Tibial nerve (tissue), 4 donors: ENCODE measurements around the gene JMJD7.

ENCODE experiments used
- EP300 ChIP-seq, 2 donors: sonication (generic); formaldehyde crosslinking; IDR thresholded peaks; one replicate each; pipeline ENCODE4 v1.6.1; 2017; ENCODE audit warnings: antibody characterized with exemption in 2 of 2, mild to moderate bottlenecking in 1 of 2
- POLR2A ChIP-seq, 2 donors: fragments of 450-650 bp; IDR thresholded peaks; one replicate each; pipeline ENCODE4 v1.6.1; 2017; ENCODE audit warnings: antibody characterized with exemption in 2 of 2, mild to moderate bottlenecking in 2 of 2, moderate library complexity in 2 of 2
- TF ChIP-seq, protein P1 (sequence below), 5 experiments: fragments of 200-600 bp in 3 of 5; fragments of 450-650 bp in 2 of 5; sonication (generic) in 3 of 5; IDR thresholded peaks; one replicate each; pipeline ENCODE4 v1.5.1; 2016 to 2019; ENCODE audit warnings: antibody characterized with exemption in 5 of 5, mild to moderate bottlenecking in 3 of 5, moderate library complexity in 2 of 5

DNA sequence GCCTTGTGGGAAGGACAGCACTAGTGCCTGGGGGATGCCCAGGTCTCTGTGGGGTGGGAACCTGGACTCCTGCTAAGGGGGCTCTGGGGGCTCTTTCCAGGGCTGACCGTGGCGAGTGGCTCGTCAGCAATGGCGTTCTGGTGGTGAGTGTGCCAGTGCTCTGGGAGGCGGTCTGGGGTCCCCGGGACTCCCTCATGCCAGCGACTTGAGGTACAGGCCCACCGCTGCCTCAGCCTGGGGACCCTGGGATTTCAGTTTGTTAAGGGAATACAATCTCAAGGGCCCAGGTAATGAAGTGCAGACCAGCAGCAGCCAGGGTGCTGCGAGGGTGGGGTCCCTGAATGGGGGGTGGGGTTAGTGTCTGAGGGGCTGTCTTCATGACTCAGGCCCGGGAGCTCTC, 13.2 kb downstream of the JMJD7 start:
- TF ChIP-seq, protein P1, sequence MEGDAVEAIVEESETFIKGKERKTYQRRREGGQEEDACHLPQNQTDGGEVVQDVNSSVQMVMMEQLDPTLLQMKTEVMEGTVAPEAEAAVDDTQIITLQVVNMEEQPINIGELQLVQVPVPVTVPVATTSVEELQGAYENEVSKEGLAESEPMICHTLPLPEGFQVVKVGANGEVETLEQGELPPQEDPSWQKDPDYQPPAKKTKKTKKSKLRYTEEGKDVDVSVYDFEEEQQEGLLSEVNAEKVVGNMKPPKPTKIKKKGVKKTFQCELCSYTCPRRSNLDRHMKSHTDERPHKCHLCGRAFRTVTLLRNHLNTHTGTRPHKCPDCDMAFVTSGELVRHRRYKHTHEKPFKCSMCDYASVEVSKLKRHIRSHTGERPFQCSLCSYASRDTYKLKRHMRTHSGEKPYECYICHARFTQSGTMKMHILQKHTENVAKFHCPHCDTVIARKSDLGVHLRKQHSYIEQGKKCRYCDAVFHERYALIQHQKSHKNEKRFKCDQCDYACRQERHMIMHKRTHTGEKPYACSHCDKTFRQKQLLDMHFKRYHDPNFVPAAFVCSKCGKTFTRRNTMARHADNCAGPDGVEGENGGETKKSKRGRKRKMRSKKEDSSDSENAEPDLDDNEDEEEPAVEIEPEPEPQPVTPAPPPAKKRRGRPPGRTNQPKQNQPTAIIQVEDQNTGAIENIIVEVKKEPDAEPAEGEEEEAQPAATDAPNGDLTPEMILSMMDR (IDR thresholded peaks at IDR 0.05) = no peak
- TF ChIP-seq POLR2A (IDR thresholded peaks at IDR 0.05) (no peak), EP300 (IDR thresholded peaks at IDR 0.05) (no peak)
